Measurements from ENCODE around the gene UBE2L3.
"Not testable (repeated sequence)": the region's sequence is repeated elsewhere in the genome, so short reads cannot be mapped to it uniquely, and the experiment has no call there.

UBE2L3 gene

DNA sequence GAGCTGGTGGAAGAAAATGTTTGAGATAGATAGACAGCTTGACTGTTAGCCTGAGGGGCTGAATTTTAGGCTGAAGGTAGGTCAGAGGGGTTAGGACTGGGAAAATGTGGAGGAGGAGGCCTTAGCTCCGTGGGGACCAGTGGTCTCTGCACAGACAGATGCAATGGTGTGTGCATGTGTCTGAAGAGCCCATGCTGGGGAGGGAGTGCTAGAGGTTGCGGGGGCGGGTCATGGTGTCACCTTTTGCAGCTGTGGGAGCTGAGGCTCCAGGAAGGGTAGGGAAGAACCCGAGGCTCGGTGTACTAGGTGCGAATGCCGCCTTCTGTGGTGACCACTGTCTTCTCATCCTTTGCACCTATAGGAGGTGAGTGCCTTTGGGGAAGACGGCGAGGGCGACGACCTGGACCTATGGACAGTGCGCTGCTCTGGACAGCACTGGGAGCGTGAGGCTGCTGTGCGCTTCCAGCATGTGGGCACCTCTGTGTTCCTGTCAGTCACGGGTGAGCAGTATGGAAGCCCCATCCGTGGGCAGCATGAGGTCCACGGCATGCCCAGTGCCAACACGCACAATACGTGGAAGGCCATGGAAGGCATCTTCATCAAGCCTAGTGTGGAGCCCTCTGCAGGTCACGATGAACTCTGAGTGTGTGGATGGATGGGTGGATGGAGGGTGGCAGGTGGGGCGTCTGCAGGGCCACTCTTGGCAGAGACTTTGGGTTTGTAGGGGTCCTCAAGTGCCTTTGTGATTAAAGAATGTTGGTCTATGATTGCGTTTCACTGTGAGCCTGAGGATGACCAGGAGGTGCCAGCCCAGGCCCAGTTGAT is 76.2 kb downstream of the UBE2L3 start:
- peaks cover 36% of the 10 kb centered on the region for H3K36me3 ChIP-seq (replicated peaks)
- no peaks in the 10 kb centered on the region for H3K9me3 ChIP-seq
- DNase-seq (ENCODE audit: low spot score in 2 of 2): no peak
- in situ Hi-C loops (cut with MboI; ENCODE audit: low sequenced_read_pairs): no loop called here
- no peaks in the 10 kb centered on the region for H3K27me3 ChIP-seq (ENCODE audit: low read depth)
- H3K4me3 ChIP-seq: peak overlapping the region; percentile 75
- H3K4me1 ChIP-seq: peaks cover 11% of the 10 kb centered on the region

DNA sequence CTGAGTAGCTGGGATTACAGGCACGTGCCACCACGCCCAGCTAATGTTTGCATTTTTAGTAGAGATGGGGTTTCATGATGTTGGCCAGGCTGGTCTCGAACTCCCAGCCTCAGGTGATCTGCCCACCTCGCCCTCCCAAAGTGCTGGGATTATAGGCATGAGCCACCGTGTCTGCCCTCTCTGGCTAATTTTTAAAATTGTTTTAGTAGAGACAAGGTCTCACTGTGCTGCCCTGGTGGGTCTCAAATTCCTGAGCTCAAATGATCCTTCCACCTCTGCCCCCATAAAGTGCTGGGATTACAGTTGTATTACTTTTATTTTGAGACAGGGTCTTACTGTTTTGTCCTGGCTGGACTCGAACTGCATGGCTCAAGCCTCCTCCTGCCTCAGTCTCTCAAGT is 78.0 kb downstream of the UBE2L3 start:
- peaks cover 11% of the 10 kb centered on the region for H3K4me1 ChIP-seq
- H3K27me3 ChIP-seq (ENCODE audit: low read depth); in situ Hi-C loops (cut with MboI; ENCODE audit: low sequenced_read_pairs); H3K9me3 ChIP-seq; DNase-seq (ENCODE audit: low spot score in 2 of 2); H3K4me3 ChIP-seq: not testable (repeated sequence)
- H3K36me3 ChIP-seq (replicated peaks): peaks cover 44% of the 10 kb centered on the region

DNA sequence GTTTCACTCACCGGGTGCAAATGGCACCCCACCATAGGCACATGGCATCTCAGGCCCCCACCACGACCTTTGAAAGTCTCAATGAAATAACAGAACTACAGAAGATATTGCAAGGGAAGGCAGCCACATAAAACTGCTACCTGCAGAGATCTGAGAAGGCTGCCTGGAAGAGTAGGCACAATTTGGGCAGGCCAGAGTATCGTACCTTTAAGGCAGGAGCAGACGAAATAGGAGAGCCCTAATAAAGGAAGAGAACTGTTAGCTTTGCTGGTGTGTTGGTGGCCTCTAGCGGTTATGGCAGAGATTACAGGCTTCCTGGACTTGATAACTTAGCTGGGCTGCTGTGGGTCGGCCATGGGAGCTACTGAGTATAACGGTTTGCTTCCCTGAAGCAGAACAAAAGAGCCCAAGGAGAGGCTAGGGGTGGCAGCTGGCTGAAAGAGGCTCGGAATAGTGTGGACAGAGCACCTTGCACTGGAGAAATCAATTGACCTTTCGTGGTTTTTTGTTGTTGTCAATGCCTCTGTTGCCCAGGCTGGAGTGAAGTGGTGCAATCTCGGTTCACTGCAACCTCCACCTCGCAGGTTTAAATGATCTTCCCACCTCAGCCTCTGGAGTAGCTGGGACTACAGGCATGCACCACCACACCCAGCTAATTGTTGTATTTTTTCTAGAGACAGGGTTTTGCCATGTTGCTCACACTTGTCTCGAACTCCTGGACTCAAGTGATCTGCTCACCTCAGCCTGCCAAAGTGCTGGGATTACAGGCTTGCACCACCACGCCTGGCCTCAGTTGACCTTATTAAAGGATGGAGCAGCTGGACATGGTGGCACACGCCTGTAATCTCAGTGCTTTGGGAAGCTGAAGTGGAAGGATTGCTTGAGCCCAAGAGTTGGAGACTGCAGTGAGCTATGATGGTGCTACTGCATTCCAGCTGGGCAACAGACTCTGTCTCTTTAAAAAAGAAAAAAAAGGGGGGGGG is 79.4 kb downstream of the UBE2L3 start:
- H3K4me1 ChIP-seq: peaks cover 11% of the 10 kb centered on the region
- H3K27me3 ChIP-seq (ENCODE audit: low read depth): no peaks in the 10 kb centered on the region
- in situ Hi-C loops (cut with MboI; ENCODE audit: low sequenced_read_pairs): no loop called here
- DNase-seq (ENCODE audit: low spot score in 2 of 2): peak; percentile 75 to 83
- peaks cover 47% of the 10 kb centered on the region for H3K36me3 ChIP-seq (replicated peaks)
- no peak overlapping the region for H3K4me3 ChIP-seq
- no peaks in the 10 kb centered on the region for H3K9me3 ChIP-seq

DNA sequence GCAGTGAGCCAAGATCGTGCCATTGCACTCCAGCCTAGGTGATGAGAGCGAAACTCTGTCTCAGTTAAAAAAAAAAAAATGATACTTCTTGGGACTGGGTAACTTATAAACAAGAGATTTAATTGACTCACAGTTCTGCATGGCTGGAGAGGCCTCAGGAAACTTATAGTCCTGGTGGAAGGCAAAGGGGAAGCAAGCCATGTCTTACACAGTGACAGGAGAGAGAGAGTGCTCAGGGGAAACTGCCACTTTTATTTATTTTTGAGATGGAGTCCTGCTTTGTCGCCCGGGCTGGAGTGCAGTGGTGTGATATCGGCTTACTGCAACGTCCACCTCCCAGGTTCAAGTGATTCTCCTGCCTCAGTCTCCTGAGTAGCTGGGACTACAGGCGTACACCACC is 82.8 kb downstream of the UBE2L3 start:
- DNase-seq (ENCODE audit: low spot score in 2 of 2): no peak
- in situ Hi-C loops (cut with MboI; ENCODE audit: low sequenced_read_pairs): no loop called here
- no peaks in the 10 kb centered on the region for H3K27me3 ChIP-seq (ENCODE audit: low read depth)
- no peaks in the 10 kb centered on the region for H3K9me3 ChIP-seq
- H3K36me3 ChIP-seq (replicated peaks): peaks cover 52% of the 10 kb centered on the region
- H3K4me3 ChIP-seq: no peak overlapping the region
- peaks cover 14% of the 10 kb centered on the region for H3K4me1 ChIP-seq

DNA sequence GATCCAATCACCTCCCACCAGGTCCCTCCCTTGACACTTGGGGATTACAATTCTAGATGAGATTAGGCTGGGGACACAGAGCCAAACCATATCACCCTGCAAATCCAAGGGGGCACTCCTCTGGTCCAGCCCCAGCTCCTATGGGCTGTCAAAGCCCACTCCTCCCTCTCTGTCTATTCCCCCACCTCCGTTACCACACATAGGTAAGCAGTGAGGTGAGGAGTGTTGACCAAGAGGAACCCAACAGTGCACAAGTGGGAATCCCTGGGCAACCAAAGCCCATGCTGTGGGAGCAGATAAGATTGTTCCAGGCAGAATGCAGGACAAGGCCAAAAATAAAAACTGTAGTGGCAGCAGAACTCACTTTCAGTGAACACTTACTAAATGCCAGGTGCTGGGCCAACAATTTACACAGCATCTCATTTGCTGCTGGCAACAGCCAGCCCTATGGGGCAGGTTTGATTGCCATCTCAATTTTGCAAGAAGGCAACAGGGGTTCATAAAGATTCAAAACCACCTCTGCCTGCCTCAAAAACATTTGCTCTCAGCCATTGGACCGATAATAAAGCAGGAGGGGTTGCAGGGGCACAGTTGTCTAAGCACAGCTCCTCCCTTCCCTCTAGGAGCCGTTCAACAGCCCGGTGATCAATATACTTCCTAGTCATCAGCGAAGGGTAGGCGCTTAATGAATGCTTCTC is 83.5 kb downstream of the UBE2L3 start:
- no peak for DNase-seq (ENCODE audit: low spot score in 2 of 2)
- Histone ChIP-seq H3K36me3 (replicated peaks) (peaks cover 50% of the 10 kb centered on the region), H3K4me3 (peak overlapping the region; percentile 85), H3K4me1 (peaks cover 14% of the 10 kb centered on the region), H3K27me3 (ENCODE audit: low read depth) (no peaks in the 10 kb centered on the region), H3K9me3 (no peaks in the 10 kb centered on the region)
- in situ Hi-C loops (cut with MboI; ENCODE audit: low sequenced_read_pairs): no loop called here

DNA sequence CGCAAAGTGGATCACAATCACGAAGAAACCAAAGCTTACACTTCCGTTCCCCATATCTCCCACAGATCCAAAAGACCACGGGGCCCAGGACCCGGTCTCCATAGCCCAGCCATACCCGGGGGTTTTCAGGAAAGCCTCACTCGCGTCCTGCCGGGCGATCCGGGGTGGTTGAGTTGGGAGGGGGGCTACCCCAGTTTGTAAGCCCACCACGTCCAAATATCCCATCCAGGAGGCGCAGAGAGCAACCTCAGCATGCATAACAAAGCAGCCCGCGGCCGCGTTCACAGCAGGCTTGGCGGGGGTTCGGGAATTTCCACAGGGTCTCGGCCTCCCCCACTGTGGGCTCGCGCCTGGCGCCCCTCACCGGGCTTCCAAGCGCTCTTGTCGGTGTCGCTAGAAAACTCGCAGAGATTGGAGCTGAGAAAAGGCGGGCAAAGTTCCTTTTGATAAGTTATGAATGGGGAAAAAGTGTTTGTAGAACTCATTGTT is 84.1 kb downstream of the UBE2L3 start:
- peak overlapping the region; percentile 85 for H3K4me3 ChIP-seq
- no peak for DNase-seq (ENCODE audit: low spot score in 2 of 2)
- peaks cover 45% of the 10 kb centered on the region for H3K36me3 ChIP-seq (replicated peaks)
- in situ Hi-C loops (cut with MboI; ENCODE audit: low sequenced_read_pairs): no loop called here
- H3K4me1 ChIP-seq: peaks cover 12% of the 10 kb centered on the region
- no peaks in the 10 kb centered on the region for H3K9me3 ChIP-seq
- no peaks in the 10 kb centered on the region for H3K27me3 ChIP-seq (ENCODE audit: low read depth)

DNA sequence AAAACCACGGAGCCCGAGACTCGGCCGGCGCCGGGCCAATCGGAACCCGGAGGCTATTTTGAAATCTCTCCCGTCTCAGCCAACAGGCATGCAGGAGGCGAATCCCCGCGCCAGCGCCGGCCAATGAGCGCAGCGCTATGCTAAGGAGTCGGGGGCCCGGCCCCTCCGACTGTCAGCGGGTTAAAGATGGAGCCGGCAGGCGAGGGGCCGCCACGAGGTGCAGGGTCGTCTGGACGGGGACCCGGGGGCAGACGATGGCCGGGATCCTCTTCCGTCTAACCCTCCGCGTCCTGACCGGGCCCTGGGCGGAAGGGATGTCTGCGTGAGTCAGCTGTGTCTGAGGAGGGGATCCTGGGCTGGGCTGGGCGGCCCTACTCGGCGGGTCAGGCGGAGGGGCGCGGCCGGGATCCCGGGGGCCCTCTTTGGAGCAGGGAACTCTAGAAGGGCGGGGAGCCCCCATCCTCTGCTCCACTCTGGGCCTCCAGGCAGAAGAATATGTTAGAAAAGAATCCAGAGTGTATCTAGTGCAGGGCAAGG is 84.6 kb downstream of the UBE2L3 start:
- peaks cover 16% of the 10 kb centered on the region for H3K4me1 ChIP-seq
- in situ Hi-C loops (cut with MboI; ENCODE audit: low sequenced_read_pairs): no loop called here

DNA sequence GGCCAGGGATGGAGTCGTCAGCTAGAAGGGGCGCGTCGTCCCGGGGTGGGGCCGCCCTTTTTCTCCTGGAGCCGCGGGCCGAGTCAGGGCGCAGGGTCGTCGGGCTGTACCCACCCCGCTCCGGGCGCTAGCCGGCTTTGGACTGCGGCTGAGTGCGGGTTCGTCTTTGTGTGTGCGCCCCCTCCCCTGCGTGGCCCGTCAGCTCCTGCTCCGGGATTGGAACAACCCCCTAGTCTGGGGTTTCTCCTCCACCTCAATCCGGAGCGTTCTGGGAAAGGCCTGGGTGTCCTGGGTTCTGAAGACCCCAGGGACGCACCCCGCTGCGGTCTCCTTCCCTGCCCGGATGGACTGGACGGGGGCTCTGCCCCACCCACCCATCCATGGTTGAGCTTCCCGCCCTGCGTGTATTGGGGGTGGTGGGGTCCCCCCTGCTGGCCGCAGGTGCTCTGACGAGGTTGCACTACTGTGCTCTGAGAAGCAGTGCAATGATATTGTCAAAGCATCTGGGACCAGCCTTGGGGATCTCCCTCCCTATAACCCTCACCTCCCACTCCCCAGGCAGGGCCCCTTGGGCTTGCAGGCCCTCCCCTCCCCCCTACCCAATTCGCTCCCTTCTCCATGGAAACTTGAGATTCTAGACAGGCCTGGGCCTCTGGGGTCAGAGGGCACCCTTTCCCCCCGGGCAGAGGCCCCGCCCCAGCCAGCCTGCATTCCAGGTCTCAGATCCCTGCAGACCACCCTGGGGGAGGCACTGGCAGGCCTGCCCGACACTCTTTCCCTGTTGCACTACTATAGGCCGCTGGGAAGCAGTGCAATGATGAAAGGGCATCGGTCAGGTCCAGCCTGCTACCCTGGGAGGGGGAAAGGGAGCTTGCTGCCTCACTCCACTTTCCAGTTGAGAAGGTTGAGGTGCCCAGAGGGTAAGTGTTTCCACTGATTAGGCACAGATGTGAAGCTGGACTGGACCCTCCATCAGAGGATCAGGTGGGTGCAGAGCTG is 85.3 kb downstream of the UBE2L3 start:
- in situ Hi-C loops (cut with MboI; ENCODE audit: low sequenced_read_pairs): no loop called here
- peak in 1 of 2 experiments; percentile 51 for DNase-seq (ENCODE audit: low spot score in 2 of 2)

More for the DNA sequence above, 84.6 kb downstream of the UBE2L3 start:
- H3K9me3 ChIP-seq: no peaks in the 10 kb centered on the region
- peak; percentile 96 to 98 for DNase-seq (ENCODE audit: low spot score in 2 of 2)
- H3K4me3 ChIP-seq: peak overlapping the region; percentile 85
- H3K36me3 ChIP-seq (replicated peaks): peaks cover 42% of the 10 kb centered on the region
- no peaks in the 10 kb centered on the region for H3K27me3 ChIP-seq (ENCODE audit: low read depth)

DNA sequence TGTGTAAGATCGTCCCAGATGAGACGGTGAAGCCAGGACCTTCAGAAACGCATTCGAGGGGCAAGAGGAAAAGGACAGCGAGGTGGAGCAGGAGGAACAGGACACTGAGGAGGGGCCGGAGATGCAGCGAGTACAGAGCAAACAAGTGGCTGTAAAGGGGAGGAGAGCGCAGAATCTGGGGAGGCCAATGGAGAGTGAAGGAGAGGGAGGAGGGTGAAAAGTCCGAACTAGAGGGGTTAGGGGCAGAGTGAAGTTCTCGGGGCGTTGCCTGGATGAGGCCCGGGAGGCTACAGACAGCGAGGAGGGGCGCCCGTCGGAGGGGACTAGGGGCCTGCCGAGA is 89.5 kb downstream of the UBE2L3 start:
- peaks cover 27% of the 10 kb centered on the region for H3K36me3 ChIP-seq (replicated peaks)
- no peaks in the 10 kb centered on the region for H3K27me3 ChIP-seq (ENCODE audit: low read depth)
- in situ Hi-C loops (cut with MboI; ENCODE audit: low sequenced_read_pairs): loop anchor here (5.0 kb wide), 1 partner anchor 55 kb away; no protein-coding TSS in a partner anchor
- peaks cover 16% of the 10 kb centered on the region for H3K4me1 ChIP-seq
- peak overlapping the region; percentile 43 for H3K4me3 ChIP-seq
- H3K9me3 ChIP-seq: no peaks in the 10 kb centered on the region
- DNase-seq (ENCODE audit: low spot score in 2 of 2): no peak

More for the DNA sequence above, 85.3 kb downstream of the UBE2L3 start:
- peaks cover 40% of the 10 kb centered on the region for H3K36me3 ChIP-seq (replicated peaks)
- no peaks in the 10 kb centered on the region for H3K27me3 ChIP-seq (ENCODE audit: low read depth)
- peaks cover 17% of the 10 kb centered on the region for H3K4me1 ChIP-seq
- no peaks in the 10 kb centered on the region for H3K9me3 ChIP-seq
- H3K4me3 ChIP-seq: peak overlapping the region; percentile 85

DNA sequence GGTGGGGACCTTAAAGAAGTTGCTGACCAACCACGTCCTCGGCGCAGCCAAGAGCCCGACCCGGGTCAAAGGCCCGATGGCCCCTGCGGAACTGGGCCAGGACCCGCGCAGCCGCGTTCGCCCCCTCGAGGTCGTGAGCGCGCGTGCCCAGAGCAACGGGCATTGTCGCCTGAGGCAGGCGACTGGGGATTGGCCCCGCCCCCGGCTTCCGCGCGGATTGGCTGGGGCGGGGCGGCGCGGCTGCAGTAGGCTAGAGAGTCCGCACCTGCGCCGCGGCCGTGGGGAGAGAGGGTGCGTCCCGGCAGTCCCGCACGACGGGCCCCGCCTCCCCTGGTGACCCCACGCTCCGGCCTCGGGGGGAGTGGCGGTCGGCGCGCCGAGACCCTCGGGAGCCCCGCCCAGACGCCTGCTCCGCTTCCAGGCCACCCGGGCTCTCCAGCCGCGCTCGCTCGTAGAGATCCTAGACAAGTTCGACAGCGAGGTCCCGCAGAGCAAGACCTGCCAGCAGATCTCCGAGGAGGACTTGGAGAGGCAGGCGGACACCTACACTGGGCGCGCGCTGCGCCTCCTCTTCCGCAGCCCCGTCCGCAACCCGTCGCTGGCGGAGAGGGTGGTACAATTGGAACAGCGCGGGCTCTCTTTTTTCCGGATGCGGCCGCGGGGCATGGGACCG is 90.0 kb downstream of the UBE2L3 start:
- Histone ChIP-seq H3K4me3 (peak overlapping the region; percentile 43), H3K27me3 (ENCODE audit: low read depth) (no peaks in the 10 kb centered on the region), H3K9me3 (no peaks in the 10 kb centered on the region), H3K4me1 (peaks cover 16% of the 10 kb centered on the region), H3K36me3 (replicated peaks) (peaks cover 27% of the 10 kb centered on the region)
- DNase-seq (ENCODE audit: low spot score in 2 of 2): peak; percentile 78 to 91
- in situ Hi-C loops (cut with MboI; ENCODE audit: low sequenced_read_pairs): loop anchor here (5.0 kb wide), 1 partner anchor 55 kb away; no protein-coding TSS in a partner anchor

DNA sequence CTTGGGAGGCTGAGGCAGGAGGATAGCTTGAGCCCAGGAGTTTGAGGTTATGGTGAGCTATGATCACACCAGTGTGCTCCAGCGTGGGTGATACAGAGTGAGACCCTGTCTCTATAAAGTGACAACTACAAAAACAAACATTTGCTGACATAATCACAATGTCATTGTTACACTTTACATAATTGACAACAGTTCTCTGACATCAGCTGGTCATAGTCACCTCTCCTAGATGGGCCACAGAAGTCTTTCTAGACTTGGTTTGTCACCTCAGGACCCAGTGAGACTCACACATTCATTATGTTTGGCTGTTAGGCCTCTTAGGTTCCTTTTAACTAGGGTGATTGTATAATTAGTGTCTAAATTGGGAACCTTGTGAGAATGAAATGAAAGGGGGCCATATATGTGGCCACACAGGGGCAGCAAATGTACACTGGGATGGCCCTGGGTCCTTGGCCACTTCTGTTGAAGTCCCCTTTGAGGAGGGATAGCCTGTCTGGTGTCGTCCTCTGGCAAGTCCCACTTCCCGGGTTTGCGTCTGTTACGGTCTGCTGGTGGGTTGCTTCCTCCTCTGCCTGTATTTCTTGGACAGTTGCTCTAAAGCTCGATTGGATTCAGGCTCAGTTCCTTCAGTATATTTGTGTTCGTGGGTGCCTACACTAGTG is 92.5 kb downstream of the UBE2L3 start:
- Histone ChIP-seq H3K36me3 (replicated peaks) (peaks cover 6% of the 10 kb centered on the region), H3K9me3 (no peaks in the 10 kb centered on the region), H3K4me1 (peaks cover 10% of the 10 kb centered on the region), H3K4me3 (no peak overlapping the region), H3K27me3 (ENCODE audit: low read depth) (no peaks in the 10 kb centered on the region)
- in situ Hi-C loops (cut with MboI; ENCODE audit: low sequenced_read_pairs): loop anchor here (5.0 to 10.0 kb wide), 2 partner anchors 58 to 645 kb away; partner anchors contain the start of gene P2RX6
- DNase-seq (ENCODE audit: low spot score in 2 of 2): no peak

All from HAP-1 (cell line).